ENCODE measurements around the gene TSTD1. TPM values are rescaled to one million over a fixed set of nuclear protein-coding genes. Genes with fewer than 3 reads are reported as not detected.

Gene TSTD1
- total and polyA plus RNA-seq, 10 of the 15 experiments (the other 5 are each of a cell fraction or from before 2014, with no cell fraction given), result 33.3 to 145 (median 89.4) TPM

DNA sequence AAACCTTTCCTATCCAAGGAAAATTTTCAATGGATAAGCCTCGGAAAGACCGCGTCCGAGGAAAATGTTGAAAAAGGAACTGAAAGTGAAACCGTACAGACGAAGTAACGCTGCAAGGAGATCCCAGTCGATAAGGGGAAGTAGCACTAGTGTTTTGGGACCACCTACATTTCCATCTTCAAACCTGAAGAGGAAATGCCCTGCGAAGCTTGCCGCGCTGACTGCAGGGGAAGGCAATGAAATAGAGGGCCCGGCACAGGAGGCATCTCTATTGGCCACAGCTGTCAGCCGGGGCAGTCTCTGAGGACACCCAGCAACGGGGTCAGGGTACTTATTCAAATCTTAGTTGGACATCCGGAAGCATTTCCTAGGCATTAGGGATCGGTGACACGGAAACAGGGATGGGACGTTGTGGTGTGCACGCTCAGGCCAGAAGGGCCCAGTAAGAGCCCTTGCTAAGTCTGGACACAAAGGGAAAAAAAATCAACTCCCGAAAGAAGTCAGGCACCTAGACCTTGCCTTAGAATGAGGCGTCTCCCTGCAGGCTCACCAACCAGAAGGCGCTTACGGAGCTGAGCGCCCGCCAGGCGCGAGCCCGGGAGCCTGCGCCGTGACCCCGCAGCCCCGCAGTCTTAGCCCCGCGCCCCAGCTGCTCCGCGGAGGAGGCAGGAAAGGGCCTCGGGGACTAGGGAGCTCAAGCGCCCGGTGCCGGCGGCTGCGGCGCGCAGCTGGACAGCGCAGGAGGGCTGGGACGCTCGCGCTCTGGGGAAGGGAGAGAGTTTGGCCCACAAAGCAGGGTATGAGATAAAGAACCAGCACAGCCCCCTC, 6.4 kb upstream of the TSTD1 start (continued):
- TF ChIP-seq, protein P1, sequence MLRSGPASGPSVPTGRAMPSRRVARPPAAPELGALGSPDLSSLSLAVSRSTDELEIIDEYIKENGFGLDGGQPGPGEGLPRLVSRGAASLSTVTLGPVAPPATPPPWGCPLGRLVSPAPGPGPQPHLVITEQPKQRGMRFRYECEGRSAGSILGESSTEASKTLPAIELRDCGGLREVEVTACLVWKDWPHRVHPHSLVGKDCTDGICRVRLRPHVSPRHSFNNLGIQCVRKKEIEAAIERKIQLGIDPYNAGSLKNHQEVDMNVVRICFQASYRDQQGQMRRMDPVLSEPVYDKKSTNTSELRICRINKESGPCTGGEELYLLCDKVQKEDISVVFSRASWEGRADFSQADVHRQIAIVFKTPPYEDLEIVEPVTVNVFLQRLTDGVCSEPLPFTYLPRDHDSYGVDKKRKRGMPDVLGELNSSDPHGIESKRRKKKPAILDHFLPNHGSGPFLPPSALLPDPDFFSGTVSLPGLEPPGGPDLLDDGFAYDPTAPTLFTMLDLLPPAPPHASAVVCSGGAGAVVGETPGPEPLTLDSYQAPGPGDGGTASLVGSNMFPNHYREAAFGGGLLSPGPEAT (IDR thresholded peaks at IDR 0.05; ENCODE audit: low read depth), result peak; percentile 95
- peak; percentile 84 for TF ChIP-seq MXI1 (IDR thresholded peaks at IDR 0.05; ENCODE audit: low read depth, low read length)
- TF ChIP-seq SUZ12 (IDR thresholded peaks at IDR 0.05; ENCODE audit: unreplicated experiment), result no peak
- peak; percentile 67; the same call in 1 of the 2 replicates for TF ChIP-seq MTA3 (IDR thresholded peaks at IDR 0.05; ENCODE audit: borderline replicate concordance, low read length)
- 0 out of 2 replicates have a peak, but pooled peaks have one; percentile 62 for TF ChIP-seq RCOR1 (conservative IDR thresholded peaks at IDR 0.05; ENCODE audit: low read depth, low read length)
- peak; percentile 4 for TF ChIP-seq SIX5 (IDR thresholded peaks at IDR 0.05; ENCODE audit: low read depth, low read length, severe bottlenecking)
- peak; percentile 97 for TF ChIP-seq EED (IDR thresholded peaks at IDR 0.05; ENCODE audit: low read depth)
- 0 out of 3 replicates have a peak, but pooled peaks have one; percentile 32 for TF ChIP-seq POU2F2 (IDR thresholded peaks at IDR 0.05; ENCODE audit: borderline replicate concordance, low read depth, low read length)
- TF ChIP-seq BHLHE40 (IDR thresholded peaks at IDR 0.05; ENCODE audit: borderline replicate concordance in 1 of 2, low read depth in 2 of 2, low read length in 1 of 2), result 0 out of 4 replicates have a peak, but pooled peaks of 1 of the 2 experiments have one; percentile 6
- TF ChIP-seq IKZF1 (conservative IDR thresholded peaks at IDR 0.05), result peak; percentile 97
- TF ChIP-seq NBN (IDR thresholded peaks at IDR 0.05), result no peak; the same call in 1 of the 2 replicates
- peak; percentile 81; the same call in 1 of the 2 replicates for TF ChIP-seq NR2C1 (IDR thresholded peaks at IDR 0.05)
- TF ChIP-seq MAX (IDR thresholded peaks at IDR 0.05; ENCODE audit: low read depth, low read length), result 0 out of 2 replicates have a peak, but pooled peaks have one; percentile 22
- peak; percentile 58 for TF ChIP-seq NR2F1 (conservative IDR thresholded peaks at IDR 0.05)
- no peak for TF ChIP-seq ZBTB33 (IDR thresholded peaks at IDR 0.05)
- no peak for TF ChIP-seq CUX1 (IDR thresholded peaks at IDR 0.05; ENCODE audit: insufficient replicate concordance, low read depth, low read length)
- TF ChIP-seq POLR2A (IDR thresholded peaks at IDR 0.05; ENCODE audit: low read depth, low read length), result peak; percentile 1; the same call in 1 of the 2 replicates
- TF ChIP-seq MYB (IDR thresholded peaks at IDR 0.05; ENCODE audit: borderline replicate concordance, low read depth, low read length), result no peak
- TF ChIP-seq, protein P2, sequence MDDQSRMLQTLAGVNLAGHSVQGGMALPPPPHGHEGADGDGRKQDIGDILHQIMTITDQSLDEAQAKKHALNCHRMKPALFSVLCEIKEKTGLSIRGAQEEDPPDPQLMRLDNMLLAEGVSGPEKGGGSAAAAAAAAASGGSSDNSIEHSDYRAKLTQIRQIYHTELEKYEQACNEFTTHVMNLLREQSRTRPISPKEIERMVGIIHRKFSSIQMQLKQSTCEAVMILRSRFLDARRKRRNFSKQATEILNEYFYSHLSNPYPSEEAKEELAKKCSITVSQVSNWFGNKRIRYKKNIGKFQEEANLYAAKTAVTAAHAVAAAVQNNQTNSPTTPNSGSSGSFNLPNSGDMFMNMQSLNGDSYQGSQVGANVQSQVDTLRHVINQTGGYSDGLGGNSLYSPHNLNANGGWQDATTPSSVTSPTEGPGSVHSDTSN (IDR thresholded peaks at IDR 0.05; ENCODE audit: insufficient replicate concordance, low read depth, low read length), result peak; percentile 6
